ENCODE results near the gene MYL4.
"Not testable (repeated sequence)": the region's sequence is repeated elsewhere in the genome, so short reads cannot be mapped to it uniquely, and the experiment has no call there.

Gene MYL4

DNA sequence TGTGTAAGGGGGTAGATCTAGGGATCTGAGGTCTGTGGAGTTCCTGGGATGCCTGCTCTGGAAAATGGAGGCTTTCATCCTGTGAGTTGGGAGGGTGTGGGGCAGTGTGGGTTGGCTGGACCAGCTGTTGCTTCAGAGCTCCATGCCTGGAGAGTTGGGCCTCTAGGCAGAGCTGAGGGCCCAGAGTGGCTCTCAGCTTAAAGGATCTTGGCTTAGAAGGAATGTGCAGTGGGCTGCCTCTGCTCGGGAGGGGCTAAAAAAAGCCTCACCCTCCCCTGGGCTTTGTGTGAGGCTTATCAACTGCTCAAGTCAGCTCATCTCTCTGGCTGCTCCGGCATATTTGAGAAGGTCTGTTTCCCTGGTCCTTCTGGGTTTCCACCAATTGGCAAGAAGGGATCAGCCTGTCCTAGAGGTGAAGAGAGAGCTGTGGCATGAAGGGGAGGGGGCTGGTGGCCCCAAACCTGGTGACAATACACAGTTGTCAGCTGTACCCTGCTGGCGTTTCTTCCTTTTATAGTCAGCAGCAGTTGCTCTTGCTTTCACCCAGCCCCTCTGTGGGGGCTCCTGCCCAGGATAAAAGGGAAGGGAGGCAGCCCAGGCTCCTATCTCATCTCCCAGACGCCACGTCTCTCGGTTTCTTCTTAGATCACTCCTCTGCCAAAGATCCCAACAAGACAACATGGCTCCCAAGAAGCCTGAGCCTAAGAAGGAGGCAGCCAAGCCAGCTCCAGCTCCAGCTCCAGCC, at the start of gene MYL4:
MYL4 (plus strand) TSS at position 605 of the 745 bp plus-strand sequence; CDS start at position 680, 75 bp downstream.
- DNase-seq (ENCODE audit: low spot score), result no peak

DNA sequence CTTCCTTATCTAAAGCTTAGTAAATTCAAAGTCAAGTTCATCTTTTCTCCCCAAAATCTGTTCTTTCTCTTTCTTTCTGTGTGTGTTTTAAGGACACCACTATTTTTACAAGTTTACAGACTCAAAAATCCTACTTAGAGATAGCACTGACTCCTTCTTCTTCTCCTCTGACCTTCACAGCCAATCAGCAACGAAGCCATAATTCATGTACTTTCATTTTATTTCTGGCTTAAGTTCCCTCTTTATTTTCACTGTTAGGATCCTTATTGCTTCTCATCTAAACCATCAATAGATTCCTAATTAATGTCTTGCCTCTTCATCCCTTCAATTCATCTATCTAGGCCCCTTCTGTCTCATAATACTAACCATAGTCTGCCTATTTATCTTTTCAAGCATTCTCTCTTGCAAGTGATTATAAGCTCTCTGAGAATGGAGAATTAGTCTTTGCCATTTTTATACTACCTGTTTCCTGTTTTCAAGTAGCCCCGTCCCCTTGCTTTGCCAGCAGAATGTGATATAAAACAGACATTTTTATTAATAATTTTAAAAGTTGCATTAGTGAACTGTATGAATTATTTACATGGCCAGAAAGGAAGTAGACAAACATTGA, 47.0 kb upstream of the MYL4 start:
- DNase-seq (ENCODE audit: low spot score), result no peak

DNA sequence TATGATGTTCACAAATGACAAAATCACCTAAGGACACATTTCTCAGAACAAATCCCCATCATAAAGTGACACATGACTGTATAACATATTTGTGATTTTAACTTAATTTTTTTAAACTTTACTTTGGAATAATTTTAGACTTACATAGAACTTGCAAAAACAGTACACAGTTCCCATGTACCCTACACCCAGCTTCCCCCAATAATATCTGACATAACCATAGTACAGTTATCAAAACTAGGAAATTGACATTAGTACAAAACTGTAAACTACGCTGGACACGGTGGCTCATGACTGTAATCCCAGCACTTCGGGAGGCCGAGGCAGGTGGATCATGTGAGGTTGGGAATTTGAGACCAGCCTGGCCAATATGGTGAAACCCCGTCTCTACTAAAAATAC, 44.9 kb upstream of the MYL4 start:
- no peak for DNase-seq (ENCODE audit: low spot score)

DNA sequence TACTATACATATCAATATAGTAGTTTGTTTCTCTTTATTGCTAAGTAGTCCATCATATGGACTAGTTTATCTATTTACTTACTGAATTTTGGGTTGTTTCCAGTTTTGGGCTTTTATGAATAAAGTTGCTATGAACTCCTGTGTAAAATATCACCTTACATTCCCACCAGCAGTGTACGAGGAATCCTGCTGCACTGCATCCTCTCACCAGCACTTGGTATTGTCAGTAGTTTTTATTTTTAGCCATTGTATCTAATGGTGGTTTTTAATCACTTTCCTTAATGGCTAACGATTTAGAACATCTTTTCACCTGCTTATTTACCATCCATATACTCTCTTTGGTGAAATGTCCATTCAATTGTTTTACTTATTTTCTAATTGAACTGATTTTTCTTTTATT, 44.0 kb upstream of the MYL4 start:
- no peak for DNase-seq (ENCODE audit: low spot score)

DNA sequence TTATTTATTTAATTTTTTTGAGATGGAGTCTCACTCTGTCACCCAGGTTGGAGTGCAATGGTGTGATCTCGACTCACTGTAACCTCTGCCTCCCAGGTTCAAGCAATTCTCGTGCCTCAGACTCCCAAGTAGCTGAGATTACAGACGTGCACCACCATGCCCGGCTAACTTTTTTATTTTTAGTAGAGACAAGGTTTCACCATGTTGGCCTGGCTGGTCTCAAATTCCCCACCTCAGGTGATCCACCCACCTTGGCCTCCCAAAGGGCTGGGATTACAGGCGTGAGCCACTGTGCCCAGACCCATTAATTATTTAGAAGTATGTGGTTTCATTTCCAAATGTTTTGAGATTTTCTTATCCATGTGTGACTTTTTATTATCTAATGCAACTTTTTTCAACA, 42.3 kb upstream of the MYL4 start:
- DNase-seq (ENCODE audit: low spot score), result not testable (repeated sequence)

DNA sequence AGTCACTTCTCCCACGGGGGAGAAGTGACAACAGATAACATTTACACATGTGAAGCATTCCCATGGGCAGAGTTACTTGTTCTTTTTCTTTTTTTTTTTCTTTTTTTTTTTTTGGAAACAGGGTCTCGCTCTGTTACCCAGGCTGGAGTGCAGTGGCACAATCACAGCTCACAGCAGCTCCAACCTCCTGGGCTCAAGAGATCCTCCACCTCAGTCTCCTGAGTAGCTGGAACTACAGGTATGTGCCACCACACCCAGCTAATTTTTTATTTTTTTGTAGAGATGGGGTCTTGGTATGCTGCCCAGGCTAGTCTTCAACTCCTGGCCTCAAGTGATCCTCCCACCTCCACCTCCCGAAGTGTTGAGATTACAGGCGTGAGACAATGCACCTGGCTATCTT, 40.3 kb upstream of the MYL4 start:
- DNase-seq (ENCODE audit: low spot score), result not testable (repeated sequence)

DNA sequence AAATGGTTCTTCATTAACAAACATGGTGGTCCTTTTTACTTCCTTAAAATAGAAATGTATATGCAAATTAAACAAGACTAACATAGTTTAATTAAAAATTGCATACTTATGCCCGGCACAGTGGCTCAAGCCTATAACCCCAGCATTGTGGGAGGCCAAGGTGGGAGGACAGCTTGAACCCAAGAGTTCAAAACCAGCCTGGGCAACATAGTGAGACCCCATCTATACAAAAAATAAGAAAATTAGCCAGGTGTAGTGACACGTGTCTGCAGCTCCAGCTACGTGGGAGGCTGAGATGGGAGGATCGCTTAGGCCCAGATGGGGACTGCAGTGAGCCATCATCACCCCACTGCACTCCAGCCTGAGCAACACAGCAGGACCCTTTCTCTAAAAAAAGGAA, 38.4 kb upstream of the MYL4 start:
- DNase-seq (ENCODE audit: low spot score), result no peak

DNA sequence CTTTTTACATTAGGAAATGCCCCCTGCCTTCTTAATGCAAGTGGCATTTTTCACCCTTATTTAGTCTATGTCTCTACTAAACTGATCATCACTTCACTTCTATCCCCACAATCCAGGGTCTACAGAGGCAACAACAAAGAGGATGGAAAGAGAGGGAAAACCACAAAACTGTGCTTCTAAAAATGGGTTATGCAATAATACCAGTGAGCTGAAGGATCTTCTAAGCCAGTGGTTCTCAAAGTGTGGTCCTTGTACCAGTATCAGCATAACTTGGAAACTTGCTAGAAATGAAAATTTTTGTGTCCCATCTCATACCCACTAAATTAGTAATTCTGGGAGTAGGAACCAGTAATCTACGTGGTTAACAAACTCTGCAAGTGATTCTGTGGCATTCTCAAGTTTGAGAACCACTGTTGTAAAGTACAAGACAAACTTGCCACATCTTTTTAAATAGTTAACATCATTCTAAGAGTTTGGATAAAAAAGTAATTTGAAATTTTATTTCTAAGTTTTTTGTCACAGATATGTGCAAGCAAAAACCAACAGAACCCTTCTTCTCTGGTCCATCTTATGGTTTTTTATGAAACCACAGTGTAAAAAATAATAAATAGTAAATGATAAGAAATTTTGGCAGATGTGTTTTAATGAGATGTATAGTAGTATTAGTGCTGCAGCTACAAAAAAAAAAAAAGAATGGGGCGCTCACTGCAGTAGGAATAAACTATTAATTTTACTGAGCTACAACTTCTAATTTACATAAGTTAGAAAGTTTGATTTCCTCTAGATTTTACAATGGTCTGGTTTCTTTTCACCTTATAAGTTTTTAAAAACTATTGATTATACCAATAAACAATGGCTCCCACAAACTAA, 36.2 kb upstream of the MYL4 start:
- DNase-seq (ENCODE audit: low spot score), result peak; percentile 22

DNA sequence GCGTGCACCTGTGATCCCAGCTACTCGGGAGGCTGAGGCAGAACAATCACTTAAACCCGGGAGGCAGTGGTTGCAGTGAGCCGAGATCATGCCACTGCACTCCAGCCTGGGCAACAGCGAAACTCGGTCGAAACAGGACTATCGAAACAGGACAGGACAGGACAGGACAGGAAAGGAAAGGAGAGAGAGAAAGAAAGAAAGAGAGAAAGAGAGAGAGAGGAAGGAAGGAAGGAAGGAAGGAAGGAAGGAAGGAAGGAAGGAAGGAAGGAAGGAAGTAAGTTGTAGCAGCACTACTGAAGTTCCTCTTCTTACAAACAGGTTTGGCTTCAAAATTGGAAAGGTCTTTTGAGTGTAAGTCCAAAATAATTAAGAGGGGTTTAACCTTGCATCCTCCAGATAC, 34.3 kb upstream of the MYL4 start:
- DNase-seq (ENCODE audit: low spot score), result not testable (repeated sequence)

DNA sequence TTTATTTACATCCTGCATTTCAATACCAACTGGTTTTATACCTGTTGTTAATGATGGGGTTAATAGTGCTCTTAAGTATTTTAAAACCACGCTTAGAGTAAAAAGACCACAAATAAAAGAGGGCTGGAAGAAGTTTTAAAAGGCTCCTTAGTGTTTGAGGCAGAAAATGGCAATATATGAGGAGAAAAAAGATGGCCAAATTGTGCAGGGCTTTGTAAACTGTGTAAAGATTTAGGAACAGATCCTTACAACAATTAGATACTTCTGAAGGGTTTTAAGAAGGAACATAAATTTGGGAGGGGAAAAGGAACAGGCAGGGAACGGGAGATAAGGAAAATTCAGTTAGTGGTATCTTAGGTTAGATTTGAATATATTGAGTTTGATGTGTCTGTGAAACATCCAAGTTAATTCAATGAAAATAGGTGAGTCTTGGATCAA, 32.7 kb upstream of the MYL4 start:
- no peak for DNase-seq (ENCODE audit: low spot score)

DNA sequence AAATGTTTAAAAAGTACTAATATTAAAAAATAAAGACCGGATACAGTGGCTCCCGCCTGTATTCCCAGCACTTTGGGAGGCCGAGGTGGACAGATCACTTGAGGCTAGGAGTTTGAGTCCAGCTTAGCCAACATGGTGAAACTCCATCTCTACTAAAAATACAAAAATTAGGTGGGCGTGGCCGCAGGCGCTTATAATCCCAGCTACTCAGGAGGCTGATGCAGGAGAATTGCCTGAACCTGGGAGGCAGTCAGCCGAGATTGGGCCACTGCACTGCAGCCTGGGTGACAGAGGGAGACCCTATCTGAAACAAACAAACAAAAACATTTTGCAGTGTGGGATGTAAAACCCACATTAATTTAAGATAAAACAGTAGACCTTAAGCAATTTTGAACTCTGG, 31.9 kb upstream of the MYL4 start:
- DNase-seq (ENCODE audit: low spot score), result no peak

DNA sequence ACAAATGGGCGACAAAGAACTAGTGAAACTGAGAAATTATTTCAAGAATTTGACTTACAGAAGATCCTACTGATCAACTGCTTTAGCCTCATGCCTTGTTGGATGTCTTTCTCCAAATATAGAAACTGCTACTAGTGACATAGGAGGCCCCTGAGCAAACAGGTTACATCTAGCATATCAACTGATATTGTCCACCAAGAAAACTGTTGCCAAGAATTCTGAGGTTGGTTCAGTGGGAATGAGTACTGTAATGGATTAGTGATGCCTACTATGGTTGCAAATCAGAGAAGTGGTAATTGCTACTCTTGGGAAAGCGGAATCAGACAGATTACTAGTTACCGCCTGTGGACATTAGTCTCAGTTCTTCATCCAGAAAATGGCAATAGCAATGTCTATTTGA, 30.0 kb upstream of the MYL4 start:
- no peak for DNase-seq (ENCODE audit: low spot score)

DNA sequence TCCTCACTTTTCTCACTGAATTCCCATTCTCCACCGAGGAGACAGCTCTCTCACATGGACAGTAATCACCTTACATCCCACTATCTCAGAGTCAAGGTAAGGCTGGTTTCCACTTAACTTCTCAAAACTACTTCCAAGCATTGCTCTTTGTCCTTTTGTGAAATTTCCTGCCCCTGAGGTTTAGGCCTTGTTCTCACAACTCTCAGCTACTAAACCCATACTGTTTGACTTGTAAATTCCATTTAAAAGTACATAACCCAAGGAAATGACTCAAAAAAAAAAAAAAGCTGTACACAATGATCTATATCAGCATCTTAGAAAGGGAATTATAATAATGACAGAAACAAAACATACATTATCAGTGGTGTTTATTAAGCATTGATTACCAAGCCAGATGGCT, 28.8 kb upstream of the MYL4 start:
- no peak for DNase-seq (ENCODE audit: low spot score)

DNA sequence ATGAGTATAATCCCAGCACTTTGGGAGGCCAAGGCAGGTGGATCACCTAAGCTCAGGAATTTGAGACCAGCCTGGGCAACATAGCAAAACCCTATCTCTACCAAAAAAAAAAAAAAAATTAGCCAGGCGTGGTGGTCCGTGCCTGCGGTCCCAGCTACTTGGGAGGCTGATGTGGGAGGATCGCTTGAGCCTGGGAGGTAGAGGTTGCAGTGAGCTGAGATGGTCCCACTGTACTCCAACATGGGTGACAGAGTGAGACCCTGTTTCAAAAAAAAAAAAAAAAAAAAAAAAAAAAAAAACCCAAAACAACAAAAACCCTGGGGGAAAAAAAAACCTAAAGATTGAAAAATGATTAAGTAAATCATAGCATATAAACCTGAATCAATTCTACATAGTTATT, 28.2 kb upstream of the MYL4 start:
- DNase-seq (ENCODE audit: low spot score), result not testable (repeated sequence)

DNA sequence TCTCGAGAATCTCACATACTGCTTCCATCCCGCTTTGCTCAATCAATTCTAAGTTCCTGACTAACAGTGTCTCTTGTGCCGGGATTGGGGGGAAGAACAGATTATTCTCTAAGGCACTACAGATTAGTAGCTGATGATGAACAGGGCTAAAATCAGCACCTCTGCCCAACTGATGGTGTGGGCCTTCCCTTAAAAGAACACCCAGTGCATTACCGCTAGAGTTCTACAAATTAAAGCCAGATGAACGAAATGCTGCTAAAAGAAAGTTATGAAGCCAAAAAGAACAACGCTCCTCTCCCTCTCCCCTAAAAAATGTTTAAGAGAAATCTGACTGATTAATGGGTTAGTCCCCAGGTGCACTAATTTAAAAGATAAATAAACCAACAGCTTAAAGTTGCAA, 24.5 kb upstream of the MYL4 start:
- no peak for DNase-seq (ENCODE audit: low spot score)

DNA sequence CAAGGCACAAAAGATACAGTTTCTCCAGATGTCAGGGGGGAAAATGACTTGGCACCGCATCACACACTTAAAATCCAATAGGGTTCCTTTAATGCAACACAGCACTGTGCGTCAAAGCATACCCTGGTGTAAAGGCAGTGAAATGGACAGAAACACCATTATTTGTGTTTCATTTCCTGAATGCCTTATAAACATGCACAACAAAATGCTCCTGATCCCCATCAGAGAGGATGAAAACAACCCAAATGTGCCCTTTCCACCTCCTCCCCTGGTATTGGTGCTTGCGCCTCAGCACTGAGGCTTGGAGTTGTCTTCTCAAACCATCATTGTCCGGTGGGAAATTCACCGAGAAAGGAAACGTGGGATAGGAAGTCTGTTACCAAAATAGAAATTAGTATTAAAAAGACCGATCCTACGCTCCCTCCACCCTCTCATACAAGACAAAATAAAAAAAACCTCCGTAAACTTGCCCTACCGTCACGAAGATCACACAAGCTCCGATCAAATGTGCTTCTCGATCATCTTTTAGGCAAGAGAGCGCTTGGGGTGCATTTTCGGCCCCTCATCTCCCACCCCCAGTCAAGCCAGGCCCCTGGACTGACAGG, 20.8 kb upstream of the MYL4 start:
- DNase-seq (ENCODE audit: low spot score), result peak; percentile 37

DNA sequence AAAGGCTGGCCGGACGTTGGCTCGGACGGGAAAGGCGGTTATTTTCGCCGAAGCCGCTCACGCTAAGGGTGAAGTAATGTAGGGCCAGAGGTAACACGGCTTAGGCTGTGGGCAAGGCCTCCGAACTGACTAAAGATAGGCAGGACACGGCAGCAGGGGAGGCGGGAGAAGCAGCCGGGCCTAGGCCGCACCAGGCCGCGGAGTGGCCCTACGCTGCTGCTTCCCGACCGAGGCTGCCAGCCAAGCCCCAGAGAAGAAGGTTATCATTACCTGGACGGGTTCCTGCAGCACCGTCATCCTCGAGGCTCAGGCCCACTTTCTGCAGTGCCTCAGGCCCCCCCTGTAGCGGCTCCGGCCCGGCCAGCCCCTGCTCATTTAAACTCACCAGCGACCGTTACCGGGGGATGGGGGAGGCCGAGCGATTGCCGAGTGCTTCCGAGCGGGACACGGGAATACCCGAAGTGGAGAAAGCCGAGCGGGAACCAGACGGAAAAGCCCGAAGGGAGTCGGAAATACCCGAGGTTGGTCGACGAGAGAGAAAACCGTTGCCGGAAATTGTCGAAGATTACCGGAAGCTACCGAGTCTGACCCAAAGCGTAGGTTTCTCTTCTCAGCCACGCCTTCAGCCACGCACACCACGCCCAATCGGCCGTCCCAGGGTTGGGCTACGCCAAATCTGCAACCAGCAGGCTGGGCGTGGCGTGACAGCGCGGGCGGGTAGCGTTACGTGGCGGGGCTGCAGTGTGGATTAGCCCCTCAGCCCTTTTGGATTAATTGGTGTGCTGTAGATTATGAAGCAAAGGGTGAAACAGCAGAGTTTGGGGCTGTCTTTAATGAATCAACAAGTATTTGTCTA, 20.0 kb upstream of the MYL4 start, which contains the start of gene CDC27:
CDC27 (minus strand) TSS at position 420 of the 856 bp plus-strand sequence; CDS start at position 297, 123 bp downstream.
- peak; percentile 100 for DNase-seq (ENCODE audit: low spot score)

DNA sequence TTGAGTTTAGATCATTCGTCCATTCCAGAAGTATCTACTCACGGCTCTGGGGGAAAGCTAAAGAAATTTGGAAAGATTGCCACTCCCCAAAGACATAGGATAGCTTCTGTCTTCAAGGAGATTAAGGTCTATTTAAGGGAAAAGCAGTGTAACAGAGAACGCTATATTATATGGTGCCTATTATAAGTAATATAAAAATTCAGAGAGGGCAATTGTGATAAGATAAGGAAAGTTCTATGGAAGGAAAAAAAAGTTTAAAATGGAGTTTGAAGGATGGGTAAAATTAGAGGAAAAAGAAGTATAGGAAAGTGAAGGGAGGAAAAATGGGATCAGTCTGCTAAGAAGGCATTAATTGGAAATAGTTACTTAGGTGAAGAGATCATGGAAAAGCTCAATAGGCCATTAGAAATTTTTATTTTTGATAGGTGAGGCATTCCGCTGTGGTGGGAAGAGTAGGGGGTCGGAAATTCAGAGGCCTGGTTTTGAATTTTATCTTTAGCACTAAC, 19.4 kb upstream of the MYL4 start:
- no peak for DNase-seq (ENCODE audit: low spot score)

DNA sequence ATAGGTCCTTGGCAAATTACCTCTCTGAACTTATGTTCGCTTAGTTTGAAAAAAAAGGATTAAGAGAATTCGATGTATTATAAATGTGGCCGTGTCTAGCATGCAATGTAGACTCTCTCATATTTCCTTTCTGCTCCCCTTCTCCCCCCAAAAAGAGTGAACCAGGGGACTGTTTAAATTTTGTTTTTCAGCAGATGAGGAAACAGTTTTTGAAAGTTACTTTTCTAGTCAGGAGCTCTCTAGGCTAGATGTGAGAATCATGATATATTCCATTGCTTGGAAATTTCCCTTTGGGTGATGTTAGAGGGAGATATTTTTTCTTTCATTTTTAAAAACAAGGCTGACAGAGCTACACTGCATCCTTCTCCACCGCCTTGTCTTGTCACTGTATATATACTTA, 18.9 kb upstream of the MYL4 start:
- DNase-seq (ENCODE audit: low spot score), result no peak

DNA sequence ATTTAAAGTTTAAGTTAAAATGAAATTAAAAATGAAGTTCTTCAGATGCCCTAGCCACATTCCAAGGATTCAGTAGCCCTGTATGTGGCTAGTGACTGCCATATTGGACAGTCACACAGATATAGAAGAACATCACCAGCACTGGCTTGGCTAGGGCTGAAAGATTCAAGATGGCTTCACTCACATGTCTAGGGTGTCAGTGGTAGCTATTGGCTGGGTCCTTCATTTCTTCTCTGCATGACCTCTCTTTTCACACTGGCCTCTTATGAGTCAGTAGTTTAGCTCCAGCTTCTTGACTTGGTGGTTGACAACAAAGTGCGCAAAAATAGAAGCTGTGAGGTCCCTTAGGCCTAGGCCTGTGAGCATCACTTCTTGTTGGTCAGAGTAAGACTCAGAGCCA, 18.4 kb upstream of the MYL4 start:
- DNase-seq (ENCODE audit: low spot score), result no peak

DNA sequence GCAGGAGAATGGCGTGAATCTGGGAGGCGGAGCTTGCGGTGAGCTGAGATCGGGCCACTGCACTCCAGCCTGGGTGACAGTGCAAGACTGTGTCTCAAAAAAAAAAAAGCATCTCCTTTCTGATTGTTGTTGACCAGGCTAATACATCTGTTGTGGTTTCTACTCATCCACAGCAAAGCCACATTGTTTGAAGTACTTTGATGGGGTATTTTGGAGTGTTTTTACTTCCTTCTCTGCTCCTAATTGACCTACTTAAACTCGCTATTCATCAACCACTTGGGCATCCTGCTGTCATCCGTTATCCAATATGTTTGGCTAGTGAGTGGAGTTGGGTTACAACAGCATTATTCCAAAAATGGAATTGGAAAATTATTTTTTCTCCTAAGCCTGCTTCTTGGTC, 16.6 kb upstream of the MYL4 start:
- DNase-seq (ENCODE audit: low spot score), result no peak
